ENCODE results near the gene FCER1G. TPM values are rescaled to one million over a fixed set of nuclear protein-coding genes. Genes with fewer than 3 reads are reported as not detected.
A peak's percentile ranks its signal among the peaks of the same experiment; 100 is the strongest.

Gene FCER1G
- total and polyA plus RNA-seq, 2 donors (not counting 3 experiments of a cell fraction or from before 2014, with no cell fraction given), result 1.1 to 1.6 TPM

DNA sequence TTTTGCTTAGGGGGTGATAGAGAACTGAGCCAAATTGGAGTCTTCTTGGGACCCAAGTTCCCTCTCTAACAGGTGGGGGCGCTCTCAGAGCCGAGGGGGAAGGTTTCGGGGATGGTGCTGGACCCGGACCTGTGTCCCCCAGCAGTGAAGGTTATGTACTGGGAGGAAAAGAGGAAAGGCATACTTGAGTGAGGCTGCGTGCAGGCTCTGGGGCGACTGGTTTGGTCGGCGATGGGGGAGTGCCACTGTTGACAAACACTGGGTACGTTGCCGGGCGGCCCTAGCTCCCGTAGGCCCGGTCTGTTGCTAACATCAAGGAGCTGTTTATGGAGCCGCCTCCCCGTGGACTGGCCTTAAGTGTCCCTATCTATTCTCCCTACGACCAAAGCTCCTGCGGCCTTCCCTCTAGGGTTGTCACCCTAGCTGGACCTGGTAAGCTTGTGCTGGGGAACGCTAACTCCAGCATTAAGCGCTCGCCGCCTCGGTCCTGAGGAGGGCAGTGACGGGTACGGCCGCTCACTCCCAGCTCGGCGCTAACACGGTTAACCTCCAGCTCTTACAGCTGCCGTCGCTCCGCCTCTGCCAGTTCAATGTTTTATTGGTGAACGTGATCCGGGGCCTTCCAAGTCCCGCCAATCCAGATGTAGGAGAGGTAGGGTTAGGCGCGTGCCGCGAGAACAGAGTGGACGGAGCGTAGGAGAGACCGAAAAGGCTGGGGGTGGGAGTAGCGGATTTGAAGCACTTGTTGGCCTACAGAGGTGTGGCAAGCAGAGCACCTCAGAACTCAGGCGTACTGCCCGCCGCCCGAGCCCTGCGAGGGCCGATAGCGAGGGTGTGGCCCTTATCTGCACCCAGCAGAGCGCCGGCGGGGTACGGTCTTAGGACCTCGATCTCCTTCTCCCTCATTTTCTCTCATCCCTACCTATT lies 49.1 kb upstream of the FCER1G start, which contains the start of gene PPOX:
Gene PPOX, plus strand, starts transcription at position 685 of the 927 bp plus-strand sequence. CDS start 422 bp downstream, outside the sequence.
- peak within 1 kb of the TSS; percentile 79 for H2AFZ ChIP-seq (ENCODE audit: low read depth, low read length)
- POLR2A ChIA-PET, result interaction anchor here (0.5 to 2.2 kb wide), 6 partner anchors 10 to 216 kb away, joined by 3 to 8 read pairs (median 4); partner anchors contain the start of genes NDUFS2 and TOMM40L
- TF ChIP-seq POLR2AphosphoS5 (IDR thresholded peaks at IDR 0.05; ENCODE audit: insufficient read depth, low read depth, low read length) (peak; percentile 71), MYC (IDR thresholded peaks at IDR 0.05; ENCODE audit: low read depth, low read length) (no peak), POLR2A (IDR thresholded peaks at IDR 0.05; ENCODE audit: low read depth, low read length) (peak; percentile 21)
- TF ChIP-seq, protein P1, sequence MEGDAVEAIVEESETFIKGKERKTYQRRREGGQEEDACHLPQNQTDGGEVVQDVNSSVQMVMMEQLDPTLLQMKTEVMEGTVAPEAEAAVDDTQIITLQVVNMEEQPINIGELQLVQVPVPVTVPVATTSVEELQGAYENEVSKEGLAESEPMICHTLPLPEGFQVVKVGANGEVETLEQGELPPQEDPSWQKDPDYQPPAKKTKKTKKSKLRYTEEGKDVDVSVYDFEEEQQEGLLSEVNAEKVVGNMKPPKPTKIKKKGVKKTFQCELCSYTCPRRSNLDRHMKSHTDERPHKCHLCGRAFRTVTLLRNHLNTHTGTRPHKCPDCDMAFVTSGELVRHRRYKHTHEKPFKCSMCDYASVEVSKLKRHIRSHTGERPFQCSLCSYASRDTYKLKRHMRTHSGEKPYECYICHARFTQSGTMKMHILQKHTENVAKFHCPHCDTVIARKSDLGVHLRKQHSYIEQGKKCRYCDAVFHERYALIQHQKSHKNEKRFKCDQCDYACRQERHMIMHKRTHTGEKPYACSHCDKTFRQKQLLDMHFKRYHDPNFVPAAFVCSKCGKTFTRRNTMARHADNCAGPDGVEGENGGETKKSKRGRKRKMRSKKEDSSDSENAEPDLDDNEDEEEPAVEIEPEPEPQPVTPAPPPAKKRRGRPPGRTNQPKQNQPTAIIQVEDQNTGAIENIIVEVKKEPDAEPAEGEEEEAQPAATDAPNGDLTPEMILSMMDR (IDR thresholded peaks at IDR 0.05; ENCODE audit: extremely low read depth in 1 of 2, insufficient read depth in 1 of 2, low read depth in 1 of 2, low read length in 2 of 2), result peak; percentile 42 to 60
- TF ChIP-seq, protein P2, sequence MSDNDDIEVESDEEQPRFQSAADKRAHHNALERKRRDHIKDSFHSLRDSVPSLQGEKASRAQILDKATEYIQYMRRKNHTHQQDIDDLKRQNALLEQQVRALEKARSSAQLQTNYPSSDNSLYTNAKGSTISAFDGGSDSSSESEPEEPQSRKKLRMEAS (IDR thresholded peaks at IDR 0.05; ENCODE audit: insufficient read depth, insufficient read length), result peak; percentile 63
- peak within 1 kb of the TSS; percentile 81 to 87 (median 87) for H3K4me3 ChIP-seq (replicated peaks in 1 of 3; ENCODE audit: insufficient read depth in 1 of 3, low read depth in 1 of 3, low read length in 3 of 3)
- H3K36me3 ChIP-seq (ENCODE audit: control insufficient read depth in 2 of 2, extremely low read depth in 1 of 2, insufficient read depth in 2 of 2, low read length in 2 of 2), result peaks cover 2 to 20% of the 10 kb centered on the region in 2 experiments
- no peaks in the 10 kb centered on the region for H3K79me2 ChIP-seq (ENCODE audit: control insufficient read depth, insufficient read depth, low read length)
- no peaks in the 10 kb centered on the region for H3K9me3 ChIP-seq (replicated peaks; ENCODE audit: control insufficient read depth, insufficient read depth, low read length)
- dilution Hi-C loops (cut with MboI; ENCODE audit: extremely low pct_ligation_motif_present, low sequenced_read_pairs) (no loop called here), intact Hi-C loops (cut with micrococcal nuclease) (loop anchor here (1.0 to 2.0 kb wide), 4 partner anchors 11 to 217 kb away; partner anchors contain the start of gene B4GALT3)
- H3K27me3 ChIP-seq (ENCODE audit: control insufficient read depth in 2 of 2, insufficient read depth in 2 of 2, low read length in 2 of 2), result no peaks in the 10 kb centered on the region
- peak within 1 kb of the TSS; percentile 74 for H3K27ac ChIP-seq (ENCODE audit: insufficient read depth, low read depth, low read length)
- no peaks in the 10 kb centered on the region for H3K9me1 ChIP-seq (replicated peaks; ENCODE audit: control insufficient read depth, extremely low read depth, insufficient read depth, low read length)
- FAIRE-seq (peak; percentile 98), DNase-seq (ENCODE audit: low read depth, low spot score) (peak; percentile 99)
- CTCF ChIA-PET, result interaction anchor here (0.6 to 3.1 kb wide), 22 partner anchors 8 to 216 kb away, joined by 3 to 35 read pairs (median 4); partner anchors contain the start of genes ADAMTS4, B4GALT3, CFAP126 and DEDD
- peak within 1 kb of the TSS; percentile 82 for H3K9ac ChIP-seq (replicated peaks; ENCODE audit: extremely low read depth, insufficient read depth, low read length)
- H4K20me1 ChIP-seq (replicated peaks; ENCODE audit: control insufficient read depth, extremely low read depth, insufficient read depth, low read length), result no peaks in the 10 kb centered on the region
- TSS peak; percentile 70 for BruUV-seq (replicated peaks)
- H3K4me1 ChIP-seq (ENCODE audit: control insufficient read depth, extremely low read depth, insufficient read depth, low read length), result peaks cover 16% of the 10 kb centered on the region
- H3K4me2 ChIP-seq (ENCODE audit: insufficient read depth, low read length), result peak within 1 kb of the TSS; percentile 93

All from endothelial cell of umbilical vein (primary cell).